ENCODE results near the gene PAK1. TPM values are rescaled to one million over a fixed set of nuclear protein-coding genes. Genes with fewer than 3 reads are reported as not detected.
A peak's percentile ranks its signal among the peaks of the same experiment; 100 is the strongest.

PAK1 gene
- total and polyA plus RNA-seq, 2 of the 4 experiments (the other 2 are of a cell fraction), result 34.3 to 60.6 TPM

DNA sequence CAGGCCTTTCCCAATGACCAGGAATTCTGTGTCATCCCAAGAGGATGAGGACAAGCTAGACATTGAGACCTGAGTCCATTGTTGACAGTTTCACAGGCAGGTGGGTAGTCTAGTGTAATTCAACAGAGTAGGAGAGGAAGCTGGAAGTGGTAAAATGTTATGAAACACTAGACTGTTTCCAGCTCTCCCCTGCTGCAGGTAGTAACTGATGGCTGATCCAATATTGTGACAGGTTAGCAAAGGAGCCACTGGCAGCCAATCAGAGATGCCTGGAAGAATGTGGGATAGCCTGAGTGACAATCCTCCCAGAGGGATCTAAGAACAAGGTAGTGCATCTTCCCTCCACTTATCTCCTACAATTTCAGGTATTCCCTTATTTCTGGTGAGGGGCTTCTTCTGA lies 161.8 kb downstream of the PAK1 start:
- H3K56ac ChIP-seq (ENCODE audit: extremely low read depth, insufficient read depth, low read length), result no peak overlapping the region
- H3K79me1 ChIP-seq (ENCODE audit: low read depth in 1 of 2, low read length in 2 of 2), result no peaks in the 10 kb centered on the region
- intact Hi-C loops (cut with micrococcal nuclease) (no loop called here), dilution Hi-C loops (cut with HindIII; ENCODE audit: low sequenced_read_pairs, unreplicated experiment) (no loop called here), in situ Hi-C loops (cut with MboI; ENCODE audit: low sequenced_read_pairs) (no loop called here)
- H2AFZ ChIP-seq (replicated peaks; ENCODE audit: low read length, poor library complexity), result no peak overlapping the region
- H3K23ac ChIP-seq (ENCODE audit: low read depth, low read length), result no peak overlapping the region
- peaks cover 3% of the 10 kb centered on the region; the same call in 1 of the 2 replicates for H3K4me1 ChIP-seq (ENCODE audit: control insufficient read depth, insufficient read depth, low read length)
- no peaks in the 10 kb centered on the region for H3K27me3 ChIP-seq (ENCODE audit: control insufficient read depth, insufficient read depth, low read length)
- no peak overlapping the region for H3K9ac ChIP-seq (ENCODE audit: low read depth, low read length)
- H4K20me1 ChIP-seq (ENCODE audit: insufficient read depth, low read length), result no peaks in the 10 kb centered on the region
- H3K36me3 ChIP-seq (ENCODE audit: control insufficient read depth, insufficient read depth, low read length), result no peaks in the 10 kb centered on the region
- no peak for ATAC-seq (ENCODE audit: low read depth)
- no peak overlapping the region for H3K4me3 ChIP-seq (ENCODE audit: insufficient read depth, low read depth, low read length)
- no peak overlapping the region for H2AK9ac ChIP-seq (replicated peaks; ENCODE audit: low read depth, low read length, poor library complexity)
- H4K5ac ChIP-seq (ENCODE audit: low read depth, low read length), result no peak overlapping the region
- no peak overlapping the region for H2BK120ac ChIP-seq (ENCODE audit: low read depth, low read length)
- H3K9me1 ChIP-seq (ENCODE audit: insufficient read depth, low read length), result no peaks in the 10 kb centered on the region
- POLR2A ChIA-PET (ENCODE audit: unreplicated experiment), result no interaction called here
- H2AK5ac ChIP-seq (ENCODE audit: low read depth, low read length), result no peak overlapping the region
- no peak overlapping the region for H3K27ac ChIP-seq (ENCODE audit: insufficient read depth, low read length)
- H2BK5ac ChIP-seq (ENCODE audit: low read depth, low read length, poor library complexity, severe bottlenecking), result no peak overlapping the region
- H4K8ac ChIP-seq (ENCODE audit: low read depth in 2 of 2, low read length in 2 of 2), result no peak overlapping the region
- 0 out of 3 replicates have a peak overlapping the region, but pooled peaks have one; percentile 13 for H2BK15ac ChIP-seq (ENCODE audit: low read depth, low read length)
- no TSS peak for BruUV-seq (replicated peaks)
- no peak overlapping the region for H2BK20ac ChIP-seq (ENCODE audit: low read depth, low read length)
- DNase-seq, result no peak
- no peak overlapping the region for H3K14ac ChIP-seq (replicated peaks; ENCODE audit: low read depth, low read length)
- TF ChIP-seq CHD1 (IDR thresholded peaks at IDR 0.05; ENCODE audit: low read depth, low read length) (no peak), USF2 (IDR thresholded peaks at IDR 0.05; ENCODE audit: low read depth, low read length) (no peak), FOS (IDR thresholded peaks at IDR 0.05; ENCODE audit: low read depth, low read length) (no peak), NFE2L2 (IDR thresholded peaks at IDR 0.05; ENCODE audit: low read depth, low read length) (no peak), MXI1 (IDR thresholded peaks at IDR 0.05; ENCODE audit: borderline replicate concordance, low read depth, low read length) (no peak), SMC3 (IDR thresholded peaks at IDR 0.05; ENCODE audit: low read depth, low read length) (no peak), POLR2A (IDR thresholded peaks at IDR 0.05; ENCODE audit: low read depth, low read length) (no peak), MAFK (IDR thresholded peaks at IDR 0.05; ENCODE audit: low read depth, low read length) (no peak)
- TF ChIP-seq, protein P1, sequence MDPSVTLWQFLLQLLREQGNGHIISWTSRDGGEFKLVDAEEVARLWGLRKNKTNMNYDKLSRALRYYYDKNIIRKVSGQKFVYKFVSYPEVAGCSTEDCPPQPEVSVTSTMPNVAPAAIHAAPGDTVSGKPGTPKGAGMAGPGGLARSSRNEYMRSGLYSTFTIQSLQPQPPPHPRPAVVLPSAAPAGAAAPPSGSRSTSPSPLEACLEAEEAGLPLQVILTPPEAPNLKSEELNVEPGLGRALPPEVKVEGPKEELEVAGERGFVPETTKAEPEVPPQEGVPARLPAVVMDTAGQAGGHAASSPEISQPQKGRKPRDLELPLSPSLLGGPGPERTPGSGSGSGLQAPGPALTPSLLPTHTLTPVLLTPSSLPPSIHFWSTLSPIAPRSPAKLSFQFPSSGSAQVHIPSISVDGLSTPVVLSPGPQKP (IDR thresholded peaks at IDR 0.05; ENCODE audit: borderline replicate concordance, low read depth, low read length), result no peak
- CTCF ChIA-PET, result no interaction called here
- no peak overlapping the region for H4K91ac ChIP-seq (ENCODE audit: insufficient read depth, low read depth, low read length)
- no peak overlapping the region for H3K4me2 ChIP-seq (ENCODE audit: low read depth, low read length)
- no peak overlapping the region for H3K18ac ChIP-seq (ENCODE audit: low read depth, low read length)
- no peaks in the 10 kb centered on the region for H3K9me3 ChIP-seq (ENCODE audit: control insufficient read depth, insufficient read depth, low read length)
- peak overlapping the region; percentile 1; the same call in 1 of the 2 replicates for H3K4ac ChIP-seq (ENCODE audit: low read depth, low read length)

Measured in IMR-90 (cell line).